Left ventricle myocardium inferior (tissue), 1 donor: Measurements from ENCODE around the gene RAI1. TPM values are rescaled to one million over a fixed set of nuclear protein-coding genes. Genes with fewer than 3 reads are reported as not detected.
A peak's percentile ranks its signal among the peaks of the same experiment; 100 is the strongest.
"Not testable (repeated sequence)": the region's sequence is repeated elsewhere in the genome, so short reads cannot be mapped to it uniquely, and the experiment has no call there.

Experiments
- DNase-seq: peaks from one replicate; pipeline ENCODE4 v3.0.0-alpha.2; 2020
- H3K27ac ChIP-seq: fragments of 200-600 bp; replicated peaks from 2 replicates; pipeline ENCODE4 v1.8.0; 2021
- H3K27me3 ChIP-seq: fragments of 200-600 bp; 2 replicates; pipeline ENCODE4 v1.8.0; 2021; ENCODE audit warnings: low read depth
- H3K36me3 ChIP-seq: fragments of 200-600 bp; 2 replicates; pipeline ENCODE4 v1.8.0; 2021
- H3K4me1 ChIP-seq: fragments of 200-600 bp; 2 replicates; pipeline ENCODE4 v1.8.0; 2021
- H3K4me3 ChIP-seq: fragments of 200-600 bp; 2 replicates; pipeline ENCODE4 v1.8.0; 2021; ENCODE audit warnings: mild to moderate bottlenecking, moderate library complexity
- H3K9me3 ChIP-seq: fragments of 200-600 bp; replicated peaks from 2 replicates; pipeline ENCODE4 v1.8.0; 2021
- intact Hi-C: fragments of 100-400 bp; cut with micrococcal nuclease; formaldehyde crosslinking; loops from one replicate; pipeline ENCODE4 v1.11.0; 2022
- long read RNA-seq: library from polyadenylated mRNA; unstranded; transcript quantifications from one replicate; pipeline ENCODE4 v2.0.0, GENCODE V29; 2021
- total RNA-seq: library from RNA; stranded (reverse); fragmentation: NEBNext Ultra II Directional; extraction: Animal tissue kit (Norgen Biotek cat#: 25700); gene quantifications from one replicate; pipeline ENCODE4 v1.2.1, GENCODE V29; 2021
- TF ChIP-seq, protein P1 (sequence below): fragments of 200-600 bp; IDR thresholded peaks from 2 replicates; pipeline ENCODE4 v1.8.0; 2021; ENCODE audit warnings: antibody characterized with exemption, mild to moderate bottlenecking, borderline replicate concordance
- donor health status: DM: no; HTN: yes; CAD: no; lungs with severe emphysema.

RAI1 gene, protein sequence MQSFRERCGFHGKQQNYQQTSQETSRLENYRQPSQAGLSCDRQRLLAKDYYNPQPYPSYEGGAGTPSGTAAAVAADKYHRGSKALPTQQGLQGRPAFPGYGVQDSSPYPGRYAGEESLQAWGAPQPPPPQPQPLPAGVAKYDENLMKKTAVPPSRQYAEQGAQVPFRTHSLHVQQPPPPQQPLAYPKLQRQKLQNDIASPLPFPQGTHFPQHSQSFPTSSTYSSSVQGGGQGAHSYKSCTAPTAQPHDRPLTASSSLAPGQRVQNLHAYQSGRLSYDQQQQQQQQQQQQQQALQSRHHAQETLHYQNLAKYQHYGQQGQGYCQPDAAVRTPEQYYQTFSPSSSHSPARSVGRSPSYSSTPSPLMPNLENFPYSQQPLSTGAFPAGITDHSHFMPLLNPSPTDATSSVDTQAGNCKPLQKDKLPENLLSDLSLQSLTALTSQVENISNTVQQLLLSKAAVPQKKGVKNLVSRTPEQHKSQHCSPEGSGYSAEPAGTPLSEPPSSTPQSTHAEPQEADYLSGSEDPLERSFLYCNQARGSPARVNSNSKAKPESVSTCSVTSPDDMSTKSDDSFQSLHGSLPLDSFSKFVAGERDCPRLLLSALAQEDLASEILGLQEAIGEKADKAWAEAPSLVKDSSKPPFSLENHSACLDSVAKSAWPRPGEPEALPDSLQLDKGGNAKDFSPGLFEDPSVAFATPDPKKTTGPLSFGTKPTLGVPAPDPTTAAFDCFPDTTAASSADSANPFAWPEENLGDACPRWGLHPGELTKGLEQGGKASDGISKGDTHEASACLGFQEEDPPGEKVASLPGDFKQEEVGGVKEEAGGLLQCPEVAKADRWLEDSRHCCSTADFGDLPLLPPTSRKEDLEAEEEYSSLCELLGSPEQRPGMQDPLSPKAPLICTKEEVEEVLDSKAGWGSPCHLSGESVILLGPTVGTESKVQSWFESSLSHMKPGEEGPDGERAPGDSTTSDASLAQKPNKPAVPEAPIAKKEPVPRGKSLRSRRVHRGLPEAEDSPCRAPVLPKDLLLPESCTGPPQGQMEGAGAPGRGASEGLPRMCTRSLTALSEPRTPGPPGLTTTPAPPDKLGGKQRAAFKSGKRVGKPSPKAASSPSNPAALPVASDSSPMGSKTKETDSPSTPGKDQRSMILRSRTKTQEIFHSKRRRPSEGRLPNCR (N-terminal part only)
- 22.5 TPM for total RNA-seq
- long read RNA-seq, partial matches to known transcripts = 52 of 58 reads
- long read RNA-seq, other reads (novel, unspliced or antisense) = 6 of 58 reads

DNA sequence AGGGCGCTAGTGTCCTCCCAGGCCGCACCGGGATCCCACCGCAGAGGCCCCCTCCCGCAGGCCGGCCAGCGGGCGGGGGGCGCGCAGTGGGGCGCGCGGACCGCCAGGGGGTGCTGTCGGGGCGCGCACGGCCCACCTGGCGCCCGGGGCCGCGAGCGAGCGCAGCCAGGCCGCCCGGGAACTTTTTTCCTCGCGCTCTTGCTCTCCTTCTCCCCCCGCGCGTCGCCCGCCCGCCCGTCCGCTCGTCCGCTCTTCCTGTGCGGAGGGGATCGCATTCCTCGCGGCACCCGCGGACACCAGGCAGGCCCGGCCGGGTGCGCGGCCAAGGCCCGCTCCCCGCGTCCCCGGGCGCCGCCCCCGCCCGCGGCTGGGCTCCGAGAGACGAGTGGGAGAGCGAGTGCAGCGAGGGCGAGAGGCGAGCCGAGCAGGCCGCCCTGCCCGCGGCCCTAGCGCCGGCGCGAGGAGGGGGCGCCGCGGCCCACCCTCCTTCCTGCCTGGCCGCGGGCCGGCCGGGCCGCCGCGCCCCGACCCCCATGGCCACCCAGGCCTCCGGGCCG is at the start of gene RAI1:
RAI1 (plus strand) TSS at position 272 of the 557 bp plus-strand sequence. CDS start 111,491 bp downstream, outside the sequence.
- intact Hi-C loops = no loop called here
- TF ChIP-seq, protein P1, sequence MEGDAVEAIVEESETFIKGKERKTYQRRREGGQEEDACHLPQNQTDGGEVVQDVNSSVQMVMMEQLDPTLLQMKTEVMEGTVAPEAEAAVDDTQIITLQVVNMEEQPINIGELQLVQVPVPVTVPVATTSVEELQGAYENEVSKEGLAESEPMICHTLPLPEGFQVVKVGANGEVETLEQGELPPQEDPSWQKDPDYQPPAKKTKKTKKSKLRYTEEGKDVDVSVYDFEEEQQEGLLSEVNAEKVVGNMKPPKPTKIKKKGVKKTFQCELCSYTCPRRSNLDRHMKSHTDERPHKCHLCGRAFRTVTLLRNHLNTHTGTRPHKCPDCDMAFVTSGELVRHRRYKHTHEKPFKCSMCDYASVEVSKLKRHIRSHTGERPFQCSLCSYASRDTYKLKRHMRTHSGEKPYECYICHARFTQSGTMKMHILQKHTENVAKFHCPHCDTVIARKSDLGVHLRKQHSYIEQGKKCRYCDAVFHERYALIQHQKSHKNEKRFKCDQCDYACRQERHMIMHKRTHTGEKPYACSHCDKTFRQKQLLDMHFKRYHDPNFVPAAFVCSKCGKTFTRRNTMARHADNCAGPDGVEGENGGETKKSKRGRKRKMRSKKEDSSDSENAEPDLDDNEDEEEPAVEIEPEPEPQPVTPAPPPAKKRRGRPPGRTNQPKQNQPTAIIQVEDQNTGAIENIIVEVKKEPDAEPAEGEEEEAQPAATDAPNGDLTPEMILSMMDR = peak; percentile 90
- Histone ChIP-seq H3K4me3 (peak within 1 kb of the TSS; percentile 79), H3K27ac (peak within 1 kb of the TSS; percentile 92), H3K27me3 (no peaks in the 10 kb centered on the region), H3K4me1 (peaks cover 56% of the 10 kb centered on the region), H3K36me3 (no peaks in the 10 kb centered on the region), H3K9me3 (no peaks in the 10 kb centered on the region)
- DNase-seq = peak; percentile 81

DNA sequence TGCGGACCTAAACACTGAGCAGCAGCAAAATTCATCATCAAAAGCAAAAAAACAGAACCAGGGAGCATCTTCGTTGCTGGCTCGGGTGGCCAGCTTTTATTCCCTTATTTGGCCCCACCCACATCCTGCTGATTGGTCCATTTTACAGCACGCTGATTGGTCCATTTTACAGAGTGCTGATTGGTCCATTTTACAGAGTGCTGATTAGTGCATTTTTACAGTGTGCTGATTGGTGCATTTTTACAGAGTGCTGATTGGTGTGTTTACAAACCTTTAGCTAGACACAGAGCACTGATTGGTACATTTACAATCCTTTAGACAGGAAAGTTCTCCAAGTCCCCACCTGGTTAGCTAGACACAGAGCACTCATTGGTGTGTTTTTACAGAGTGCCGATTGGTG is 48.6 kb upstream of the RAI1 start:
- H3K36me3 ChIP-seq, H3K27me3 ChIP-seq, H3K4me1 ChIP-seq, H3K27ac ChIP-seq, DNase-seq, H3K4me3 ChIP-seq, intact Hi-C loops, H3K9me3 ChIP-seq: not testable (repeated sequence)

DNA sequence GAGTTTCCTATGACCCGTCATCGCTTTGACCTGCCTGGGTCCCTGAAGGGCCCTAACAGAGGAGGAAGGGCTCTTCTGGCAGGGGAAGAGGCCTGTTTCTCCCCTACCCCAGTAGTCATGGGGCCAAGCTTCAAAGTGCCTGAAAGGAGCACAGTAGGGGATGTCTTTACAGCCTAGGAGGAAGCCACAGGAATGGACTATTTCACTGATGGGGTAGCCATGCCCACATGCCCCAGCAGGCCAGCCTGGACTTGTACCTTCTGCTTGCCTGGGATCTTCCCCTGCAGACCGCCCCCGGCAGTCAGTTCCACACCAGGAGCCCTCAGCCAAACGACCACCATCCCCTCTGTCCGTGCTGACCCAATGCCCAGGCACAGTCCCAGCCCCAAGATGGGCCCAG is 47.9 kb upstream of the RAI1 start:
- no peaks in the 10 kb centered on the region for H3K36me3 ChIP-seq
- intact Hi-C loops = no loop called here
- no peaks in the 10 kb centered on the region for H3K9me3 ChIP-seq
- H3K27ac ChIP-seq = no peak overlapping the region
- TF ChIP-seq, protein P1 = no peak
- no peaks in the 10 kb centered on the region for H3K4me1 ChIP-seq
- no peak overlapping the region for H3K4me3 ChIP-seq
- peaks cover 6% of the 10 kb centered on the region for H3K27me3 ChIP-seq
- no peak for DNase-seq

DNA sequence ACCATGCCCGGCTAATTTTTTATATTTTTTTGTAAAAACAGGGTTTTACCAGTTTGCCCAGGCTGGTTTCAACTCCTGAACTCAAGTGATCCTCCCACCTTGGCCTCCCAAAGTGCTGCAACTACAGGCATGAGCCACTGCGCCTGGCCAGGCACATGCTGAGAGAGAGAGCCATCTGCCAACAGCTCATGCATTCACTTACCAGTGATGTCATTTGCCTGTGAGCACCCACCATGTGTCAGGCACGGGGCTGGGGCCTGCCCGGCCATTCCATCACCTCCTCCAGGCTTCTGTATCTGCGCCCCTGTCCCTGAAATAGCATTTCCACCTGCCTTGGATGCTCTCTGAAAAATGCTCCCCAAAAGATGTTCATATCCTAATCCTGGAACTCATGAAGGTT is 46.1 kb upstream of the RAI1 start:
- no peak overlapping the region for H3K4me3 ChIP-seq
- DNase-seq = no peak
- TF ChIP-seq, protein P1 = no peak
- no peaks in the 10 kb centered on the region for H3K4me1 ChIP-seq
- intact Hi-C loops = no loop called here
- no peak overlapping the region for H3K27ac ChIP-seq
- H3K27me3 ChIP-seq = peaks cover 6% of the 10 kb centered on the region
- H3K9me3 ChIP-seq = no peaks in the 10 kb centered on the region
- no peaks in the 10 kb centered on the region for H3K36me3 ChIP-seq

DNA sequence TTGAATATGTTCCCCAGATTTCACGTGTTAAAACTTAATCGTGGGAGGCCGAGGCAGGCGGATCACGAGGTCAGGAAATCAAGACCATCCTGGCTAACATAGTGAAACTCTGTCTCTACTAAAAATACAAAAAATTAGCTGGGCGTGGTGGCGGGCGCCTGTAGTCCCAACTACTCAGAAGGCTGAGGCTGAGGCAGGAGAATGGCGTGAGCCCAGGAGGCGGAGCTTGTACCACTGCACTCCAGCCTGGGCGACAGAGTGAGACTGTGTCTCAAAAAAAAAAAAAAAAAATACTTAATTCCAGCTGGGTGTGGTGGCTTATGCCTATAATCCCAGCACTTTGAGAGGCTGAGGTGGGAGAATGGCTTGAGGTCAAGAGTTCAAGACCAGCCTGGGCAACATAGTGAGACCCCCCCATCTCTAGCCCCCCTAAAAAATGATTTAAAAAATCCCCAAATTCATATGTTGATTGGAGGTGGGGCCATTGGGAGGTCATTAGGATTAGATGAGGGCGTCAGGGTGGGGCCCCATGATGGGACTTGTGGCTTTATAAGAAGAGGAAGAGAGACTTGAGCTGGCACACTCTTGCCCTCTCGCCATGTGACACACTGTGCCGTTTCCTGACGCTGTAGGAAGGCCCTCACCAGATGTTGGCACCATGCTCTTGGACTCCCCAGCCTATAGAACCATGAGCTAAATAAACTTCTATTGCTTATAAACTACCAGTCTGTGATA is 45.6 kb upstream of the RAI1 start:
- H3K36me3 ChIP-seq, H3K27me3 ChIP-seq, H3K4me1 ChIP-seq, H3K9me3 ChIP-seq, intact Hi-C loops, DNase-seq, H3K4me3 ChIP-seq, H3K27ac ChIP-seq: not testable (repeated sequence)
